Jurkat, Clone E6-1 (cell line): ENCODE results near the gene PSME3IP1.
"Not testable (repeated sequence)": the region's sequence is repeated elsewhere in the genome, so short reads cannot be mapped to it uniquely, and the experiment has no call there.

Source experiments
- DNase-seq: peaks from one replicate; pipeline ENCODE4 v3.0.0-alpha.2; 2011; ENCODE audit warnings: low read depth, low spot score
- H3K4me3 ChIP-seq: 2 replicates; pipeline ENCODE4 v1.5.1; 2011; ENCODE audit warnings: mild to moderate bottlenecking, low read length, control low read depth, moderate library complexity

Gene PSME3IP1

GRCh38 chr16:57202095-57202886 lies 16.5 kb upstream of the PSME3IP1 start:
- DNase-seq = no peak
- no peak overlapping the region for H3K4me3 ChIP-seq

DNA sequence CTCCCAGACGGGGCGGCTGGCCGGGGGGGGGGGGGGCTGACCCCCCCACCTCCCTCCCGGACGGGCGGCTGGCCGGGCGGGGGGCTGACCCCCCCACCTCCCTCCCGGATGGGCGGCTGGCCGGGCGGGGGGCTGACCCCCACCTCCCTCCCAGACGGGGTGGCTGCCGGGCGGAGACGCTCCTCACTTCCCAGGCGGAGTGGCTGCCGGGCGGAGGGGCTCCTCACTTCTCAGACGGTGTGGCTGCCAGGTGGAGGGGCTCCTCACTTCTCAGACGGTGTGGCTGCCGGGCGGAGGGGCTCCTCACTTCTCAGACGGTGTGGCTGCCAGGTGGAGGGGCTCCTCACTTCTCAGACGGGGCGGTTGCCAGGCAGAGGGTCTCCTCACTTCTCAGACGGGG lies 15.1 kb upstream of the PSME3IP1 start:
- not testable (repeated sequence) for H3K4me3 ChIP-seq, DNase-seq

DNA sequence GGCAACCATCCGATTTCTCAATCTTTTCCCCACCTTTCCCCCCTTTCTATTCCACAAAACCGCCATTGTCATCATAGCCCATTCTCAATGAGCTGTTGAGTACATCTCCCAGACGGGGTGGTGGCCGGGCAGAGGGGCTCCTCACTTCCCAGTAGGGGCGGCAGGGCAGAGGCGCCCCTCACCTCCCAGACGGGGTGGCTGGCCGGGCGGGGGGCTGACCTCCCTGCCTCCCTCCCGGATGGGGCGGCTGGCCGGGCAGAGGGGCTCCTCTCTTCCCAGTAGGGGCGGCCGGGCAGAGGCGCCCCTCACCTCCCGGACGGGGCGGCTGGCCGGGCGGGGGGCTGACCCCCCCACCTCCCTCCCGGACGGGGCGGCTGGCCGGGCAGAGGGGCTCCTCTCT lies 14.5 kb upstream of the PSME3IP1 start:
- not testable (repeated sequence) for DNase-seq, H3K4me3 ChIP-seq

DNA sequence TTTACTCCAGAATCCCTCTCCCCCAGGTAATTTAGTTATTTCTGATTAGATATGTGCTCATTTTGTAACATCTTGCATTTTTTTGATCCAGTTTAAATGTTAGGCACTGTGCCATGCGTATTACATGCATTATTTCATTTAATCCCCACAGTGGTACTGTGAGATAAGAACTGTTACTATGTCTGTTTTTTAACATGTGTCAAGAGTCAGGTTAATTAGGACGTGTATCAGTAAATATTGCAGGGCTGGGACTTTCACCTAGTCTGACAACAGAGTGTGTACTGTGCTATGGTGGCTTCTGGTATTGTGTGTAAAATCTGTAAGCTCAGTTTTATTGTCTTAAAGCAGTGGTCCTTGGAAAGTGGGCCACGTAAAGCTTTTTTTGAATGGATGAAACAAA lies 10.9 kb upstream of the PSME3IP1 start:
- no peak for DNase-seq
- H3K4me3 ChIP-seq = no peak overlapping the region

DNA sequence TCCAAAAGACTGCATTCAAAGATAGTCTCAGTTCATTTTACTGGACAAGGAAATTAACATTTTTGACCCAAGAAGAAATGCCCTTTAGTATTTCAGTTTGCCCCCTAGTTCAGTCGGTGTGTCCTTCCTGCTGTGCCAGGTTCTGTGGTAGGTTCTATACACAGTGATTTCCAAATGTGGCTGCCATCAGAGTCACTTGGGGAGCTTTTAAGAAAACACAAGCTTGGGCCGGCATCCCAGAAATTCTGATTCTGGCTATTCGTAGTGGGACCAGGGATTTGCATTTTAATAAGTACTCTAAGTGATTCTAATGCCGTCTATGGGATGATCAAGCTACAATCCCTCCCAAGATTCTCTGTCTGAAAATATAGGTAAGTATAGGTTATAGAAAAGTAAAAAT lies 10.4 kb upstream of the PSME3IP1 start:
- no peak for DNase-seq
- H3K4me3 ChIP-seq = no peak overlapping the region

- DNase-seq = no peak
- H3K4me3 ChIP-seq = no peak overlapping the region
These were observed 8.7 kb upstream of the PSME3IP1 start for GRCh38 chr16:57194512-57194911.

GRCh38 chr16:57192720-57193486 lies 7.1 kb upstream of the PSME3IP1 start:
- no peak for DNase-seq
- H3K4me3 ChIP-seq = no peak overlapping the region

DNA sequence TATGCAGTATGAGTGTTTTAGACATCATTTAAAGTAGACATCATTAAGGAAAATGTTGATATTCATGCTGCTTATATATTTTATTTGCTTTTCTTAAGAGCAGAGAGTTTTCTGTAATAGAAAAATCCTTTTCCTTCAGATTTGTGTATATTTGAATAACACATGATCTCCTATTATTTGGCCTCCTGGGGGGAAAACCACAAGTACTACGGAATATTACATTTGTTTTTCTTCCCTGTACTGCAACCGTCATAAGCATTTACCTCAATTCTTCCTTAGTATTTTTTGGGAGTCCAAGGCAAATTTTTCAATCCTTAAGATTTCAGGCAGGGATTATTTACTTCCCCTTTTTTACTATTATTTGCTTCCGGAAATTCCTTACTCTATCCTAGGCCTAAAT lies 6.3 kb upstream of the PSME3IP1 start:
- no peak for DNase-seq
- no peak overlapping the region for H3K4me3 ChIP-seq

DNA sequence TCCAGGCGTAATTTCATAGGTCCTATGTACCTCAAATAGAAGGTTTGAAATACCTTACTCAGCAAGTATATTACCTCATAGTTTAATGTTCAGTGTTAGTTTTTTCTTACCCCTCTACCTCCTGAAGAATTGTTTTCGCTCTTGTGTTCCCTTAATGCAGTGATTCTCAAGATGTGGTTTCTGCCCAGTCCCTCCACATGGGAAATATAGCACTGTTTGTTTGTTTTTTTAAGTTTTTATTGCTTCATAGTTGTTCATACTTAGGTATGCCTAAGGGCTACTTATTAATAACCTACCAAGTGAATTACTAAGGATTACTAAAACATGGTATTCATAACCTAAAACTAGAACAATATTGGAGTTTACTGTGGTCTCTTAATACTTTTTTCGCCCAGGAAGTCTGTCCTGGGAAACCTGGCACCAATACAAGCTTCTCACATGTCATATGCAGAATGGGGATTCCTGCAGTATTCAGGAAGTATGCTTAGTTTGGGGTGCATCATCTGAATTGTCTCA lies 5.3 kb upstream of the PSME3IP1 start:
- H3K4me3 ChIP-seq = no peak overlapping the region
- no peak for DNase-seq

DNA sequence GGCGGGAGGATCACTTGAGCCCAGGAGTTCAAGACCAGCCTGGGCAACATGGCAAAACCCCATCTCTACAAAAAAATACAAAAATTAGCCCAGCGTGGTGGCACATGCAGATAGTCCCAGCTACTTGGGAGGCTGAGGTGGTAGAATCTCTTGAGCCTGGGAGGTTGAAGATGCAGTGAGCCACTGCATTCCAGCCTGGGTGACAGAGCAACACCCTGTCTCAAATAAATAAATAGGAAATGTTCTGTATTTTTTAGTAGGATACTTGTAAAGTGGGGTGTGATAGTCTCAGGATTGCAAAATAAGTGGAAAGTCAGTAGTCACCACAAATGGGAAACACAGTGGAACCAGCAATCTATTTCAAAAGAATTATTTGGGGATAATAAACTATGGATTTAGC lies 4.3 kb upstream of the PSME3IP1 start:
- H3K4me3 ChIP-seq = no peak overlapping the region
- no peak for DNase-seq

DNA sequence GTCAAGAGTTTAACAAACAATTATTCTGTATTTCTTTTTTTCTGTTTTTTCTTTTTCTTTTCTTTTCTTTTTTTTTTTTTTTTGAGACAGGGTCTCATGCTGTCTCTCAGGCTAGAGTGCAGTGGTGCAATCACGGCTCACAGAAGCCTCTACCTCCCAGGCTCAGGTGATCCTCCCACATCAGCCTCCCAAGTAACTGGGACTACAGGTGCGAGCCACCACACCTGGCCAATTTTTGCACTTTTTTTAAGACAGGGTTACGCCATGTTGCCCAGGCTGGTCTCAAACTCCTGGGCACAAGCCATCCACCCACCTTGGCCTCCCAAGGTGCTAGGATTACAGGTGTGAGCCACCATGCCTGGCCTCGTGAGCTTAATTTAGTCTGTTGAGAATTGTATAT lies 3.7 kb upstream of the PSME3IP1 start:
- DNase-seq = not testable (repeated sequence)

GRCh38 chr16:57188711-57189002 lies 2.8 kb upstream of the PSME3IP1 start:
- H3K4me3 ChIP-seq = no peak overlapping the region
- DNase-seq = no peak

More for the DNA sequence above, 3.7 kb upstream of the PSME3IP1 start:
- not testable (repeated sequence) for H3K4me3 ChIP-seq

DNA sequence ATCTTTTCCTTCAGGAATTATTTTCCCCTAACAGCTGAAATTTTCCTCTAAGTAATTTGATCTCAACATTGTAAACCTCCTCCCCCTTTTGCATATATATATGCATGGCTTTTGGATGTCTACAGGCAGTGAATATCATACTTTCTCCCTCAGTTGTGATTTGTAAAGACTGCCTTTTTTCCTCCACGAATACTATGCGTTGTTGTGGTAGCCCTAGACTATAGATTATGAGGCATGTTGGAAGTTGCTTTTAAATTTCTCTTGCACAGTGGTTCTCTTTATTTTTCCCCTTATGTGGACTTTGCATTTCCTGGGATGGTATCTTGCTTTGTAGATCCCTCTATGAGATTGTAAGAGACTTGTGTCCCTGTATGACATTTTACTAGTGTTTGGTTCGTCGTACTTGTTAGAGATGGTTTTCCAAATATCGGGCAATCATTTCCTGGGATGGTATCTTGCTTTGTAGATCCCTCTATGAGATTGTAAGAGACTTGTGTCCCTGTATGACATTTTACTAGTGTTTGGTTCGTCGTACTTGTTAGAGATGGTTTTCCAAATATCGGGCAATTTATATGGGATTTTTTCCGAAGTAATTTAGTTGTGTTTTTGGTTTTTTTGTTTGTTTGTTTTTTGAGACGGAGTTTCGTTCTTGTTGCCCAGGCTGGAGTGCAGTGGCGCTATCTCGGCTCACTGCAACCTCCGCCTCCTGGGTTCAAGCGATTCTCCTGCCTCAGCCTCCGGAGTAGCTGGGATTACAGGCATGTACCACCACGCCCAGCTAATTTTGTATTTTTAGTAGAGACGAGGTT lies 2.3 kb upstream of the PSME3IP1 start:
- DNase-seq = not testable (repeated sequence)
- peak overlapping the region; percentile 96 for H3K4me3 ChIP-seq

DNA sequence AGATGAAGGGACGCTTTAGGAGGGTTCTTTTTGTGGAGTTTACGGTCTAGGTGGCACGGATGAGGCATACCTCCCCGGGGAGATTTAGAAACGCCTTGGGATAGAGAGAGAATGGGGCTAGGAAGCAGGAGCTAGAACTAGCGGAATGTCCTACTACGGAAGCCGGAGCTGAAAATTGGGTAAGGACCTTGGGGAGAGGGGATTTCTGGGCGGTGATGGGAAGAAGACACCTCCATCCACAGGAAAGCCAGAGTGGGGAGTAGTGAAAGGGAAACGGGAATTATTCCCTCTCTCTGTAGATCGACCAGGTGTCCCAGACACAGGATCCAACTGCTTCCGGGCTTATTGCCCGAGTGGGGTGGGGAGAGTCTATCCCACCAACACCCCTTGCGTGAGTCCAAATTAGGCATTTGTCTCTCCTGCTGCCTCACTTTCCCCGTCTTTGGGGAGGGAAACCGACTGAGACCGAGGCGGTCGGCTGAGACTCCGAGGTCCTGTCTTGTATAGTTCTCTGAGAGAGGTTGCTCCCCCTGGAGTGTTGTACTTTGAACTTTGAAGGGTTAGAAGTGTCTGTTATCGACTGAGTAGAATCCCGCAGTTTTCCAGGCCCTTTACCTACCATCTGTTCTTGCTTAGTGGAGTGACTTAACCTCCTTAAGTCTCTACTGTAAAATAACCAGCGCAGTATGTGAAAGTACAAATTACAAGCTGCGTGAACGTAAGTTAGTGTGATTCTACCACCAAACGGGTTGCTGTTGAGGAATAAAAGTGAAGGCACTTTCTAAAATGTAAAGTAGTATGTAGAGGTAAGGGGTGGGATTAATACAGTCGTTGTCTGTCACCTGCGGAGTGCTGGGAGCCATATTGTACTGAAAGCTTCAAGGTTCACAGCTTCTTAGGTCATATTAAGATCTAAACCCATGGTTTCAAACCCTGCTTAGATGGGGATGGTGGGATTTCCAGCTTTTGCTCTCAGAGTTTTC lies 1.3 kb upstream of the PSME3IP1 start:
- no peak for DNase-seq
- peak overlapping the region; percentile 96 for H3K4me3 ChIP-seq

DNA sequence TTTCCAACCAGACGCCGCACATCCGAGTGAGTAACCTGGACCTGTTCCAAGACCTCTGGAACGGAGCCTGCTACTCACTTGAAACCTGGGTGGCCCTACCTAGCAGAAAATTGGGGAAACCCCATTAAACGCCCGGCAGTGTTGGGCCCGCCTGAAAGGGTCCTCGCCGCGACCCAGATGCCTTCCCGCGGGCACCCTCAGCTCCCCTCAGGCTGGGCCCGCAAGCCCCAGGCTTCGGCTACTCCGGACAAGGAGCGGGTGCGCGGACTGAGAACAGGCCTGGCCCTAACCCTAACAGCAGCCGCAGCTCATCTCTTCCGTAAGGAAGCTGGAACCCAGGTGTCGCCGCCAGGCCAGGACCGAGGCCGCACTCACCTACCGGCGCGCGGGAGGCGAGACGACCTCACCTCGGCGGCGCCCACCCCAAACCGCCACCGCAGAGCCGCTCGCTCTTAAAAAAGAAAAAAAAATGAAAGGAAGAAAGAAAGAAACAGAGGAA lies 344 bp downstream of the PSME3IP1 start:
- no peak for DNase-seq
- peak overlapping the region; percentile 77 for H3K4me3 ChIP-seq

DNA sequence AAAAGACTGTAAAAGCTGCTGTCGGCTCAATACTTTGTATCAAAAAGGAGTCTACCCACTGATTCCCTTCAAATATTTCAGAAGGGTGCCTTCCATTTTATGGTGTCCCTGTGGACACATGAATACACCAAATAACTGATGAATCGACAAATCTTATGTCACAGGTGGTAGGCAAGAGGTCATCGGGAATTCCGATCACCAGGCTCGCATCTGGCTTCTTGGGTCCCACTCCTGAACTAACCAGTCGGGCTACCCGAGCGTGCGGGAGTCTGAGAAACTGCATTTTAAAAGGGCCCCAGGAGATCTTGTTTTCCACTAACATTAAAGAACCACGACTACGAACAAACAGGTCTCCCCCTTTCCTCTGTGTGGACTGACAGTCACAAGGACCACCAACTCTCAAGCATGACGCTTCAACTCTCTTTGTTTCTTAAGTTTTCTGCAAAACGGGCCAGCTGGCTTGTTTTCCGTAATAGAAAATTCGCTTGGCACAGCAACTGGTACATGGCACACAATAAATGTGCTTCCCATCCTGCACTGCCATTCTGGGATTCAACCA lies 873 bp downstream of the PSME3IP1 start:
- no peak for DNase-seq
- H3K4me3 ChIP-seq = peak overlapping the region; percentile 77

DNA sequence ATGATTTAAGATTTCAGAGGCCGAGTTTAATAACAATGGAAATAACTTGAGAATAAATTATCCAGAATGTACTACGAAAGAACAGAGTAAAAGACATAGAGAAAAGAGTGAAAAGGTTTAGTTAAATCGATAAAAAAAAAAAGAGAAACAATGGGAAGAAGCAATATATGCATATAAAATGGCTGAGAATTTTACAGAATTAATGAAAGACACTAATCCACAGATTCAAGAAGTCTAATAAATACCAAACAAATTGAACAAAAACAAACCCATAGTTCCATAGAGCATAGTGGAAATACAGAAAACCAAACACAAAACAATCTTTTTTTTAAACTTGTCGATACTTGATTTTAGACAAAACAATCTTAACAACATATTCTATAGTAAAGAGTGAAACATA lies 1.7 kb downstream of the PSME3IP1 start:
- no peak overlapping the region for H3K4me3 ChIP-seq
- DNase-seq = no peak

GRCh38 chr16:57179215-57179828 lies 6.5 kb downstream of the PSME3IP1 start:
- DNase-seq = no peak
- no peak overlapping the region for H3K4me3 ChIP-seq
